OCI-LY1 (cell line): ENCODE data around the gene ZNF668.

Experiments
- CTCF ChIP-seq: fragments of 200-600 bp; sonication (generic), shearing (Covaris generic); IDR thresholded peaks from 2 replicates; pipeline ENCODE4 v1.5.1; 2017; ENCODE audit warnings: mild to moderate bottlenecking, antibody characterized with exemption, low read length, moderate library complexity, mixed read lengths
- EZH2 ChIP-seq: fragments of 200-600 bp; sonication (generic), shearing (Covaris generic); IDR thresholded peaks from 2 replicates; pipeline ENCODE4 v1.8.0; 2017; ENCODE audit warnings: borderline replicate concordance, mixed run types, mild to moderate bottlenecking, antibody characterized with exemption, low read length, moderate library complexity, mixed read lengths

- no peak for TF ChIP-seq CTCF
- TF ChIP-seq EZH2 = no peak
Observed at GRCh38 chr16:31031276-31031675, 42.8 kb downstream of the ZNF668 start.
